GM21381 (cell line): ENCODE measurements around the gene MATCAP1.

ENCODE experiments used
- ATAC-seq: cut with Tn5 transposase; IDR thresholded peaks from one replicate; pipeline ENCODE4 v1.9.1; 2021; ENCODE audit warnings: mild to moderate bottlenecking, moderate library complexity; ENCODE audit not compliant: unreplicated experiment

Gene MATCAP1

DNA sequence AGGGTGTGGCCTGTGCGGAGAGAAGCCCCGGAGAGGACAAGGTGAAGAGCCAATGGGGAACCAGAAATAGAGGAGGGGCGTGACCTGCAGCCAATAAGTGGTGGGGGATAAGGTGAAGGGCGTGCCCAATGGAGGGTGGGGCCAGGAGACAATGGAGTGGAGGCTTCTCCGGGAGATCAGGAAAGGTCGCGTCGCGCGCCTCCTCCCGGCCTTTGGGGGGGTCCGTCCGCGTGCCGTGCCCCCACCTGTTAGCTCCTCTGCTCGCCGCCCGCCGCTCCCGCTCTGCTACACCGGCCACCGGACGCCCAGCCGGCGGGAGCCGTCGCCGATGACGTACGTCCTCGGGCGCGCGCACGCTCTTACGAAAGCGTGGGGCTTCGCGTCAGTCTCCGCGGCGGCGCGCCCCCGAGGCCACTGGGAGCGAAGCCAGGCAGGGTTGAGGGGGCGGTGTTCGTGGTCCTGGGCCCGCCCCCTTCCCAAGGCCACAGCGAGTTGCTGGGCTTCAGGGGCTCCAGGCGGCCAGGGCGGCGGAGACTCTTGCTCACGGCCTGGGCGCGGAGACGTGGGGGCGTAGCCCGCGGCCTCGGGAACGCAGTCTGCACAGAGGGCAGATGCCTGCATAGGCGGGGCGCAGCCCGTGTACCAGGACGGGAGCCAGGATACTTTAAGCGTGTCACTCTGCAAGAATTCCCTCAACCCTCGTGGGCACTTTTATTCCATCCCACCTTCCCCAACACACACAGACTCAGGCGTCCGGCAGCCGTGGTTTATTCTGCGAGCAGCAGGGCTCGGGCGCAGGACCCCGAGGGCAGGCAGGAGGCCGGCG is at the start of gene MATCAP1:
Gene MATCAP1 (minus strand): TSS at position 337 of the 826 bp plus-strand sequence. CDS start 3,353 bp downstream, outside the sequence.
- peak; percentile 92 for ATAC-seq

DNA sequence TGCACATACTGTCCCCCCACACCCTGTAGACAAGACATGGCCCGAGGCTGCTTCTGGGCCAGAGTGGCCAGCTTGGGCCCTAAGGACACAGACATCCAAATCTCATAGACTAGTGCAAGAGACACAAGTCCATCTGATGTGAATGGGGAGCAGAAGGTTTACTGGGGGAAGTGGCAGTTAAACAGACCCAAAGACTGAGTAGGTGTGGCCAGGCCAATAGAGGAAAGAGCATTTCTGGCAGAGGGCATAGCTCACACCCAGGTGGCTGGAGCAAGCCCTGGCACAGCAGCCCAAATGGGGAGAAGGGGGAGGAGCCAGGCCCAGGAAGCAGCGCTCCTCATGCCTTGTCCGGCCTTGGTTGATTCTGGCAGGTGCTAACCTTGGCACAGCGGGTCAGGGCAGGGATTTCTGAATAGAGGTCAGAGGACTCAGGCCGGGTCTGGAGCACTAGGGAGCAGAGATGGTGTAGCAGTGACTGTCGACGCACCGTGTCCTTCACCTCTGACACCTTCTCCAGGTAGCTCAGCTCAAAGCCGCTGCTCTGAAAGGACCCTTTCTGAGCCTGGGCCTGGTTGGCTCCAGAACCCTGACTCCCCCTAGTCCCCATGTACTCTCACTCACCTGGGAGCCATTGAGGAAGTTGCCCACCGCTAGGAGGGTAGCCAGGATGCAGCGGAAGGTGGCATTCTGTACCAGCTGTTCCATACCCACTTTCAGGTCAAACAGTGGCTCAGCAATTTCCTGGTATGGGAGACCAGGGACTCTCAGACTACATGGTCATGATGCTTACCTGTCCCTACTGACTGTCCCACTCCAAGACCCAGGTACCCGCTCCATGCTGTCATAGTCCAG is 47.3 kb upstream of the MATCAP1 start:
- no peak for ATAC-seq

GRCh38 chr16:67229906-67230808 is 46.4 kb upstream of the MATCAP1 start:
- ATAC-seq: no peak

GRCh38 chr16:67228905-67229304 is 45.1 kb upstream of the MATCAP1 start:
- no peak for ATAC-seq

GRCh38 chr16:67228034-67228785 is 44.4 kb upstream of the MATCAP1 start:
- ATAC-seq: no peak

GRCh38 chr16:67227567-67227921 is 43.8 kb upstream of the MATCAP1 start:
- ATAC-seq: no peak

- ATAC-seq: peak; percentile 97
These were observed 43.2 kb upstream of the MATCAP1 start, which contains the start of gene TMEM208 for GRCh38 chr16:67226804-67227566. TMEM208 (plus strand) TSS chr16:67227130; CDS start chr16:67227219, 89 bp downstream.

DNA sequence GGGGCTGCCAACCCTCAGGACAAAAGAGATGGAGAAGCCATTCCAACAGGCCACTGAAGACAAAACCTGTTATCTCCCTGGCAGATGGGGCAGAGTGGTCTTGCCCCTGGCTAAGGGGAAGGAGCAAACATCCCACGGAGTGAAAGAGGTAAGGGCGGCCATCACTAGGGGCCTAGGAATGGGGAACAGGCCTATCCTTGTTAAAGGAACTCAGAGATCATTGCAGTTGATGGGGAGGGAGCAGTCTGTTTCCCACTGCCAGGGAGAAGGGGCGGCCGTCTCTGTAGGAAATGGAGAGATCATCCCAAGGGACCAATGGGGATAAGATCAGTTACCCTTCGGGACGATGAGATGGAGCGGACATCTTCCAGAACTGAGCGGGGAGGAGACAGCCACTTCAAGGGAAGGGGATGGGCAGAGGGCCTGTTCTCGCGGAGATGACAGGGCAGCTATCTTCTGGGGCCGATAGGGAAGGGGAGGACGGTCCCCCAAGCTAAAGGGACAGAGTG is 42.6 kb upstream of the MATCAP1 start:
- ATAC-seq: no peak

DNA sequence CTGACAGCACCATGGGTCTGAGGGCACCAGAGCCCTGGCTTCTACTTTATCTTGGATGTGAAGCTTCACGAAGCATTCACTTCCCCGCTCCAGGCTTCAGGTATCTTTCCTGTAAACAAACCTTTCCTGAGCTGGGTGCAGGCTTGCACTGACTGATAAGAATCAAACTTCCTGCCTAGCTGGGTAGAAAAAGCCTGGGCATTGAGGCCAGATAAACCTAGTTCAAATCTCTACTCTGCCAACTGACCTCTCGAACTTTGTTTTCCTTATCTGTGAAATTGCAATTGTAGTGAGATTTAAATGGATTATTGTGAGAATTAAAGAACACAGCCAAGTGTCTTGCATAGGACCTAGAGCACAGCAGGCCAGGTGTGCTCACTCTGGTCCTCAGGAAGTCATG is 40.2 kb upstream of the MATCAP1 start:
- ATAC-seq: no peak

GRCh38 chr16:67216612-67217490 is 33.1 kb upstream of the MATCAP1 start:
- ATAC-seq: no peak

- no peak for ATAC-seq
These were observed 31.9 kb upstream of the MATCAP1 start for GRCh38 chr16:67215706-67216105.

- ATAC-seq: no peak
These were observed 29.6 kb upstream of the MATCAP1 start for GRCh38 chr16:67213197-67214019.

DNA sequence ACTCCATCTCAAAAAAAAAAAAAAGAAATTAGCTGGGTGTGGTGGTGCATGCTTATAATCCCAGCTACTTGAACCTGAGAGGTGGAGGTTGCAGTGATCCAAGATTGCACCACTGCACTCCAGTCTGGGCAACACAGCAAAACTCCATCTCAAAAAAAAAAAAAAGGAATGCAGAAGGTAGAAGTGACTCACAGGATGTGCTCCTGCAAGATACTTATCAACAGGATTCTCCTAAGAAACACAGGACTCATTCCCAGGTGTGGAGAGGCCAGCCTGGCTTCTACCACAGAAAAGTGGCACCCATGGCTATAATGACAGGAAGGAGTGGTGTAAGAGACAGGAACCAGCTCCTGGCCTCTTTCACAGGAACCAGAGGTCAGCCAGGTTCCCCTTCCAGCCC is 29.0 kb upstream of the MATCAP1 start:
- no peak for ATAC-seq

DNA sequence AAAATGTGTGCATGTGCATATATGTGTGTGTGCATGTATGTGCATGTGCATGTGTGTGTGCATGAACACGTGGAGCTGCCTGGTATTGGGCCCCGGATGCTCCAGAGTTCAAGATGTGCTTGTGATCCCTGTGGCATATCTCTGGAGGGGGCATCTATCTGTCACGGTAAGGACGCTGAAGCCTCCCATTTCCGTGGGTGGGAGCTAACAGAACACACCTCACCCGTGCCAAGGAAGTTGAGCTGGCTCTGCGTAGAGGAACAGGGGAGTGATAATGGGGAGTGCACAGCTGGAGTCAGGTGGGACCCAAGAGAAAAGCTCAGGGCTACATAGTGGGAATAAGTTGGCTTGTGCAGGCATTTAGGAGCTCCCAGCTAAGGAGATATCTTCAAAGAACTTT is 27.9 kb upstream of the MATCAP1 start:
- no peak for ATAC-seq

- ATAC-seq: no peak
These were observed 26.5 kb upstream of the MATCAP1 start for GRCh38 chr16:67210069-67210937.

GRCh38 chr16:67209565-67209964 is 25.8 kb upstream of the MATCAP1 start:
- ATAC-seq: no peak
